OCI-LY7 (cell line): ENCODE data around the gene ATL2.

Experiments
- EZH2phosphoT487 ChIP-seq: fragments of 200-600 bp; sonication (generic); IDR thresholded peaks from 2 replicates; pipeline ENCODE4 v1.6.1; 2018; ENCODE audit warnings: low read depth, borderline replicate concordance, mild to moderate bottlenecking, mixed run types, antibody characterized with exemption, low read length, moderate library complexity, mixed read lengths
- TF ChIP-seq, protein P1 (sequence below): fragments of 200-600 bp; sonication (generic); conservative IDR thresholded peaks from 2 replicates; pipeline ENCODE4 v1.5.1; 2014; ENCODE audit warnings: mild to moderate bottlenecking, antibody characterized with exemption, low read length, moderate library complexity, mixed read lengths

DNA sequence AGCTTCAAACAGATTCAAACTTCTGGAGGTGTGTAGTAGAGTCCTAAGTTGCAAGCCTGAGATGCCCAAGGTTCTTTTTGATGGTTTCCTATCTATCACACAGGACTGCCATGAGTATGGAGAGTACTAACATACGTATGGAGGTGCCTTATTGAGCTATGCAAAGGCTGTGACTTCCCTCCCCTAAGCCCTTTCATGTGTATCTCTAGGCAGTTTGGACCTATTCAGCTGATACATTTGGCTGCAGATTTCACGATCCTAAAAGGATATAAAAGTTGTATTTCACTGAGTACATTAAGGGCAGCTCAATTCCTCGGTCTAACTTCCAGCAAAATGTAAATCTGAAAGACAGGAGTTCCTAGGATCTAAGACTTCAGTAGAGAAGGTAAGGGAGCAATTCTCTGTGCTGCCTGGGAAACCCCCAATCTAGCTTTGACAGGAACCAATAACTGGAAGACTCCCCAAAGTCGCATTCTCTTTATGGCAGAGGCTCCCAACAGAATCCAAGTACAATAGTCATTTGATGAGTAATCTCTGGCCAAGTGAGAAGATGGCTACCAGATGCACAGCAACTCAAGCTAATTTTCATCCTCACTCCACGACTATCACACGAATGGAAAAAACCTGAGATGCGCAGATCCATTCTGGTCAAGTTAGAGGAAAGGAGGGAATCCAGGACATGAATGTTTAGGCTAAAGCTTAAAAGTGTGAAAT lies 83.8 kb downstream of the ATL2 start:
- TF ChIP-seq, protein P1, sequence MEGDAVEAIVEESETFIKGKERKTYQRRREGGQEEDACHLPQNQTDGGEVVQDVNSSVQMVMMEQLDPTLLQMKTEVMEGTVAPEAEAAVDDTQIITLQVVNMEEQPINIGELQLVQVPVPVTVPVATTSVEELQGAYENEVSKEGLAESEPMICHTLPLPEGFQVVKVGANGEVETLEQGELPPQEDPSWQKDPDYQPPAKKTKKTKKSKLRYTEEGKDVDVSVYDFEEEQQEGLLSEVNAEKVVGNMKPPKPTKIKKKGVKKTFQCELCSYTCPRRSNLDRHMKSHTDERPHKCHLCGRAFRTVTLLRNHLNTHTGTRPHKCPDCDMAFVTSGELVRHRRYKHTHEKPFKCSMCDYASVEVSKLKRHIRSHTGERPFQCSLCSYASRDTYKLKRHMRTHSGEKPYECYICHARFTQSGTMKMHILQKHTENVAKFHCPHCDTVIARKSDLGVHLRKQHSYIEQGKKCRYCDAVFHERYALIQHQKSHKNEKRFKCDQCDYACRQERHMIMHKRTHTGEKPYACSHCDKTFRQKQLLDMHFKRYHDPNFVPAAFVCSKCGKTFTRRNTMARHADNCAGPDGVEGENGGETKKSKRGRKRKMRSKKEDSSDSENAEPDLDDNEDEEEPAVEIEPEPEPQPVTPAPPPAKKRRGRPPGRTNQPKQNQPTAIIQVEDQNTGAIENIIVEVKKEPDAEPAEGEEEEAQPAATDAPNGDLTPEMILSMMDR = no peak
- TF ChIP-seq EZH2phosphoT487 = no peak
